Fibroblast of pulmonary artery (primary cell): ENCODE measurements around the gene EEF2K.

Experiments
- DNase-seq: peaks from one replicate; pipeline ENCODE4 v3.0.0-alpha.2; 2010; ENCODE audit warnings: low read depth
- H3K4me3 ChIP-seq: replicated peaks from 2 replicates; pipeline ENCODE4 v1.5.1; 2011; ENCODE audit warnings: low read depth, mild to moderate bottlenecking, control low read depth, low read length, moderate library complexity
- TF ChIP-seq, protein P1 (sequence below): IDR thresholded peaks from 2 replicates; pipeline ENCODE4 v1.5.1; 2011; ENCODE audit warnings: mild to moderate bottlenecking, control low read depth, low read length, inconsistent platforms; ENCODE audit errors: missing control alignments

EEF2K gene

DNA sequence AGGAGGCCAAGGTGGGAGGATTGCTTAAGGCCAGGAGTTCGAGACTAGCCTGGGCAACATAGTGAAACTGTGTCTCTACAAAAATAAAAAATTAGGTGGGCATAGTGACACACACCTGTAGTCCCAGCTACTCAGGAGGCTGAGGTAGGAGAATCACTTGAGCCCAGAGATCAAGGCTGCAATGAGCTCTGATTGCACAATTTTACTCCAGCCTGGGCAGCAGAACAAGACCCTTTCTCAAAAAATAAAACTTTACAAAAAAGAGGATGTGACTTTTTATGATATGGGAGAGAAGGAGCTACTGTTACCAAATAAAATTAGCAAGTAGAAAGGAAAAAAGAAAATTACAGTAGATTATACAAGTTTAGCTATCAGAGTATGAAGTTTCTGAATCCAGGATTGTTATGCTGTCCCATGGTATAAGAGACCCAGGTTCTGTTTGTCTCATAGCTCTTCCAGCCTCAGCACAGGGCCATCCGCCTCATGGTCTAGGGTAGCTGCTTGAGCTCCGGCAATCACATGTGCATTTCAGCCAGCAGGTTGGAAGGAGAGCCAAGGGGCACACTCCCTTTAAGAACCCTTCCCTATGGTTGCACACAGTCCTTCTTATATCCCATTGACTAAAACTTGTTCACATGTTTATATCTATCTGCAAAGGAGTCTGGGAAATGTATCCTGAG is 13.5 kb downstream of the EEF2K start:
- TF ChIP-seq, protein P1, sequence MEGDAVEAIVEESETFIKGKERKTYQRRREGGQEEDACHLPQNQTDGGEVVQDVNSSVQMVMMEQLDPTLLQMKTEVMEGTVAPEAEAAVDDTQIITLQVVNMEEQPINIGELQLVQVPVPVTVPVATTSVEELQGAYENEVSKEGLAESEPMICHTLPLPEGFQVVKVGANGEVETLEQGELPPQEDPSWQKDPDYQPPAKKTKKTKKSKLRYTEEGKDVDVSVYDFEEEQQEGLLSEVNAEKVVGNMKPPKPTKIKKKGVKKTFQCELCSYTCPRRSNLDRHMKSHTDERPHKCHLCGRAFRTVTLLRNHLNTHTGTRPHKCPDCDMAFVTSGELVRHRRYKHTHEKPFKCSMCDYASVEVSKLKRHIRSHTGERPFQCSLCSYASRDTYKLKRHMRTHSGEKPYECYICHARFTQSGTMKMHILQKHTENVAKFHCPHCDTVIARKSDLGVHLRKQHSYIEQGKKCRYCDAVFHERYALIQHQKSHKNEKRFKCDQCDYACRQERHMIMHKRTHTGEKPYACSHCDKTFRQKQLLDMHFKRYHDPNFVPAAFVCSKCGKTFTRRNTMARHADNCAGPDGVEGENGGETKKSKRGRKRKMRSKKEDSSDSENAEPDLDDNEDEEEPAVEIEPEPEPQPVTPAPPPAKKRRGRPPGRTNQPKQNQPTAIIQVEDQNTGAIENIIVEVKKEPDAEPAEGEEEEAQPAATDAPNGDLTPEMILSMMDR: no peak
- no peak for DNase-seq
- no peak overlapping the region for H3K4me3 ChIP-seq

DNA sequence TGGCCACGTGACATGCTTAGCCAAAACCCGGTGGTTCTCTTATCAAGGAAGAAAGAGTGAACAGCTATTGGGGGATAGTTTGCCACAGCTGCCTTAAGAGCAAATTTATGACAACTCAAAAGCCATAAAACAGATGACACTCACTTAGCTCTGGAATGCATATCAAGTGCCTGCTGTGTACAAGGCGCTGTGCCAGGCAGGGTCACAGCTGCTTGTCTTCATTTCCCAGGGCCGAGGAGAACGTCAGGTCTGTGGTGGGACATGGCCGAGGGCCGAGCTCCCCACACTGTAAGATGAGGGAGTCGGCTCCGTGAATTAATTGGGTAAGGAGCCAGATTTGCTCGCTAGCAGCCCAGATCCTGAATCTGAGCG is 14.0 kb downstream of the EEF2K start:
- DNase-seq: peak; percentile 20
- H3K4me3 ChIP-seq: no peak overlapping the region
- TF ChIP-seq, protein P1: no peak

DNA sequence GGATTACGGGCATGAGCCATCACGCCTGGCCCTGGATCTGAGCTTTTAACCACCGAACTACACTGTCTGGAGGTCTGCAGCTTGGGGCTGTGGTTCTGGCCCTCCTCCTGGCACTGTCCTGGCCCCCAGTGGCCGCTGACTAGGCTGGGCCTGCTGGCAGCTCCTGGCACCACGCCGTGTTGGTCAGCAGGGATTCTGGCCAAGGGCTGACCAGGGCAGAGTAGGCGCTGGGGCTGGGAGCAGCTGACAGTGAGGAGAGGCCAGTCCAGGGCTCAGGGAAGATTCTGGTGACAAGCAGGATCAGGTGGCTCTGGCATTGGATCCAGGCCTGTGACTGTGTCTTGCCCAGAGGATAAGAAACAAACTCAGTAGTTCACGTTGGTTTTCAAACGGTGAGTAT is 14.6 kb downstream of the EEF2K start:
- H3K4me3 ChIP-seq: no peak overlapping the region
- no peak for DNase-seq
- TF ChIP-seq, protein P1: no peak

DNA sequence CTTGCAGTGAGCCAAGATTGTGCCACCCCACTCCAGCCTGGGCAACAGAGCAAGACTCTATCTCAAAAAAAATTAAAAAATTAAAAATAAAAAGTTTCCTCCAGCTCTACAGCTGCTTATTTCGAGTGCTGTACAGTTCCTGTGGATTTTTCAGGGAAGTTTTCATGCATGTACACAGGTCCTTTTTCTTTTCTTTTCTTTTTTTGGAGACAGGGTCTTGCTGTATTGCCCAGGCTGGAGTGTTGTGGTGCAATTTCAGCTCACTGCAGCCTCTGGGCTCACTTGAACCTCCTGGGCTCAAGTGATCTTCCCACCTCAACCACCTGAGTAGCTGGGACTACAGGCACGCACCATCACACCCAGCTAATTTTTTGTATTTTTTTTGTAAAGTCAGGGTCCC is 15.9 kb downstream of the EEF2K start:
- no peak overlapping the region for H3K4me3 ChIP-seq
- DNase-seq: no peak
- TF ChIP-seq, protein P1: no peak

DNA sequence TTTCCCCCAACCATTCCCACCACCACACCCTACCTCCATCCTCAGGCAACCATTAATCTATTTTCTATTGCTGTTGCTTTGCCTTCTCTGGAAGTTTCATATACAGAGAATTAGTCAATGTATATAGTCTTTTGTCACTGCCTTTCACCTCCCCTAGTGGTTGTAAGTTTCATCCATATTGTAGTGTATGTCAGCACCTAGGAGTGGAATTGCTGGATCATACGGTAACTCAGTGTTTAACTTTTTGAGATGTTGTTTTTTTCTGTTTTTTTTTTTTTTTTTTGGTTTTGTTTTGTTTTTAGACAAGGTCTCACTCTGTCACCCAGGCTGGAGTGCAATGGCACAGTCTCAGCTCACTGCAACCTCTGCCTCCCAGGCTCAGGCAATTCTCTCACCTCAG is 16.9 kb downstream of the EEF2K start:
- DNase-seq: no peak
- H3K4me3 ChIP-seq: no peak overlapping the region
- TF ChIP-seq, protein P1: no peak

DNA sequence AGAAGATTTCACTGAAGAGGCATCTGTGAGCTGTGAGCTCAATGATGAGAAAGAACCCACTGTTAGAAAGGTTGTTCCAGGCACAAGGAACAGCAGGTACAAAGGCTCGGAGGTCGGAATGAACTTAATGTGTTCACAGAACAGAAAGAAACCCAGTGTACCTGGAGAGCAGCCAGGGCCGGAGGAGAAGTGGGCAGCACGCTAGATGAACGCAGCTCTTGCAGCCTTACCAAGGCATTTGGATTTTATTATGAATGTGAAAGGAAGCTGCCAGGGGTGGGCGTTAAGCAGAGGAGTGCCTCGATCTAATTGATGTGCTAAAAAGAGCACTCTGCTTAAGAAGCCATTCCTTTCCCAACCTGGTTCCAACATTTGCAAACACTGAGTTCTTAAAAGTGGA is 19.0 kb downstream of the EEF2K start:
- DNase-seq: no peak

More for the DNA sequence above, 19.0 kb downstream of the EEF2K start:
- TF ChIP-seq, protein P1: no peak
- H3K4me3 ChIP-seq: no peak overlapping the region
